HG02623 (cell line): Measurements from ENCODE around the gene GPR156.

ENCODE experiments used
- ATAC-seq: cut with Tn5 transposase; IDR thresholded peaks from one replicate; pipeline ENCODE4 v1.9.1; 2021; ENCODE audit warnings: moderate library complexity; ENCODE audit not compliant: unreplicated experiment

Gene GPR156

GRCh38 chr3:120198305-120198878, 86.6 kb downstream of the GPR156 start:
- no peak for ATAC-seq

- ATAC-seq, result no peak
Observed at GRCh38 chr3:120196812-120197211, 88.2 kb downstream of the GPR156 start.

- ATAC-seq, result no peak
Observed at GRCh38 chr3:120196333-120196732, 88.7 kb downstream of the GPR156 start.

- ATAC-seq, result no peak
Observed at GRCh38 chr3:120193554-120193953, 91.5 kb downstream of the GPR156 start.

- ATAC-seq, result no peak
Observed at GRCh38 chr3:120192579-120192978, 92.4 kb downstream of the GPR156 start.

- no peak for ATAC-seq
Observed at GRCh38 chr3:120192159-120192558, 92.9 kb downstream of the GPR156 start.

DNA sequence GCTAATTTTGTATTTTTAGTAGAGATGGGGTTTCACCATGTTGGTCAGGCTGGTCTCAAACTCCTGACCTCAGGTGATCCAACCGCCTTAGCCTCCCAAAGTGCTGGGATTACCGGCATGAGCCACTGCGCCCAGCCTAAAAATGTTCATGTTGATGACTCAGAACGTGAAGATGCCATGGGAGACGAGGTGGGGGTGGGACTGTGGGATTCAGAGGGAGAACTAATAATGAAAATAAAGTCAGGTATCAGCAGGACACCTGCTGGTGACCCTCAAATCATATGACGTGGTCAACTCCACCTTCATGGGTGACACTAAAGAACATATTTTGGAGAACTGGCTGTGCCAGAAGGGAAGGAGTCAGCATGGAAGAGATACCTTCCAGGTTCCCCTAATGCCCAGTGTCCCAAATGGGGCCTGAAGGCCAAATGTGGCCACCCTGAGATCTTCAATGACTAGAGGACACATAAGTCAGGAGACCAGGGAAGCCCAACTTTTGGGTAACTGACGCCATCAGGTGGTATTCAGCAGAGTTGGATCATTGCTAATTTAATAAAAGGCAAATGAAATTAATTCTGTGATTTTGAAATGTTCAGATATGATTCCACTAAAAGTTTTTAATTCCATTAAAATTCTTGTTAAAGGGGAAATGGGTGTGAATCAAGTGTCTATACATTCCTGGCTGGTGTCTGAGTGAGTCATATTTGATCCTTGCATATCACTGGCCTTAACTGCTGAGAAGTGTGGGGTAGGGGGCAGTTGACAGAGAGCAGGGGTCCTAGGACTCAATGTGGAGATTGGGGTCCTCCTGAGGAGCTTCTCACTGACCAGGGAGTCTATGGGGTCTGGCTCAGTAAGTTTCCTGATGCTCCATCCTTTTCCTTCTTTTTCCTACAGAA, 102.2 kb downstream of the GPR156 start:
- no peak for ATAC-seq

DNA sequence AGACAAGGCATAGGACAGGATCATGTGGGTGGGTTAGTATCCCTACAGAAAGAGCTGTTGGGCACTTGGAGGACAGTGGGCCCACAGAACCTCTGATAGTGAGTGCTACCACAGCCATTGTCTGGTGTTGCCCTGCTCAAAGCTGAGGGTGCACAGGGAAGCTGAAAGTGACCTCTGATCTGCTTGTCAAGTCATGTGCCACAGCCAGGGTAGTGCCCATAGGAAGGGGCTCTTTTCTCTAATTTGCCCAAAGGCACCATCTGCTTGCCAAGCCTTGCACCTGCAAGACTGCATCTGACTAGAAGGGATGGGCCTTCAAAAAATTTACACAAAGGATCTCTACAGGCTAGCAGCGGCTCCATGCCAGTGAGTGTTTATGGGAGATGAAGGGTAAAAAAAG, 103.4 kb downstream of the GPR156 start:
- ATAC-seq, result no peak

DNA sequence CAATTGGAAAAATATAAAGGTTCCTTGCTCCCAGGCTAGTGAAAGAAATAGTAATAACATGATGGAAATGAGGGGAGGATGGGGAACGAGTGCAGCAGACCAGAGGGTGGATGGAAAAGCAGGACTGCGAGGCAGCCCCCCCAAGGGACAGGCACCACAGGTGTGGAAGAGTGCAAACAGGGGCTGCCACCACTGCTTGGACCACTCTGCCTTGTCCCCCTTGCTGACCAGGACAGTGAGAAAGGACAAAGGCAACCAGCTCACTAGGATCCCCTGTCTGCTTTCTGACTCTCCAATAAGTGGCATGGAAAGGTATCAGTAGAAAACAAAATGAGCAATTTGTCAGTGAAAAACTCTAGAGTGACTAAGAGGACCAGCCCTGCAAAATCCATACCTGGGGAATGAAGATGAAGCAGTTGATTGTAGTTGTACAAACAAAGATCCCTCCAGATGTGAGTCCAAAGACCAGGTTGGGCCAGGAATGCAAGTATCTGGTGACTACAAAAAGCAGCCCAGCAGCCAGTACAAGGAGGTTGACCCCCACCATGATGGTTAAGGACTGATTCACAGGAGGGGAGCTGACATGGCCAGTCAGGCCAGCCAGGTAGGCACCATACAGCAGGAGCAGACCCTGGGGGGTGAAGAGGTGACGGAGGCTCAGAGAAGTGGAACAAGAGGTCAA, 104.2 kb downstream of the GPR156 start:
- no peak for ATAC-seq

DNA sequence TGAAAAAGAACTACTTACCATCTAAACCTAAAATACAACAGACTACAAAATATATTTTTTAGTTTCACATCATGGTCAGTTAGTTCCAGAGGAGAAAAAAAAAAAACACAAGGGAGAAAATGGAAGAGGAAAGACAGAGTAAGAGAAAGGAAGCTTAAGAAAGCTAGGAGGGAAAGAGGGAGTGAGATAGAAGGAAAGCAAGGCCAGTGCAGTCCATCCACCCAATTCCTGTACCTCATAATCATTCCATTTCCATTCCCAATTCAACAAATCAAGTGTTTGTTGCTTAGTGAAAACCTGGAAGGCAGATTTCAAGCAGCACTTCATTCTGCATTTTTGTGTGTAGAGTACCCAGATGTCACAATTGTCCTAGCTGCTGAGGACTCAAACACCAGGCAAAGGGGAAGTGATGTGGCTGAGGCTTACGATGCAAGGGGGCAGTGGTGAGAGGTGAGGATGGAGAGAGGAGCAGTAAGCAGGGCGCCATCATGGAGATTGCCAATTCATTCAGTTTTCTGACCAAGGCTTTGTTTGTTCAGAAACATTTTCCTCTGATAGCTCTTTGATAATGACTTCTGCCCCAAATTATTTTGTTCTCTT, 107.2 kb downstream of the GPR156 start:
- ATAC-seq, result no peak

GRCh38 chr3:120177151-120177550, 107.9 kb downstream of the GPR156 start:
- ATAC-seq, result no peak

DNA sequence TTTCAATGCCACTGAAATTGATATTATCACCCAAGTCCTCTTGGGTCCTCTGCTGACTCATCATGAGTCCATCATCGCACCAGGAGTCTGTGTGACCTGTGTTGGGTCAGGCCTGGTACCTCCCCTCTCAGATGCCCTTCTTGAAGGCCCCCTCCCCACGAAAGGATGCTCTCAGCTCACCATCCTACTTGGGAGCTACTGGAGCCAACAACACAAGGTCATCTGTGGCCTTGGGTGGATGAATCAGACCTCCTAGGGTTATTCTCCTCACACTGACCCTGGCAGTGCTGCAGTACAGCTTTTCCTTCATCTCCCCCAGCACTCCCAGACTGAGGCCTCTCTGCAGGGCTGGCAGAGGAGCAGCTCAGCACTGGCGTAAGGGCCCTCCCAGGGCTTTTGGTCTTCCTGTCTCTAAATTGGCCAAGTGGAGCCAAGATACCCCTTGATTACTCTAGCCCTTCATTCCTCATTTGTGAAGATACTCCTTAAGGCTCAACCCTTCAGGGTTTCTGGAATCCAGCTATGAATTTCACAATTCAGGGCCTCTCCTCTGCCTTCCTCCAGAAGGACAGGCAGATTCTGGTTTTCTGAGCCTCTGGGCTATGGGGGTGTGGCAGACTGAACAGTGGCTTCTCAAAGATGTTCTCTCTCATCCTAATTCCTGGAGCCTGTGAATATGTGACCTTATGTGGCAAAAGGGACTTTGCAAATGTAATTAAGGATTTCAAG, 110.0 kb downstream of the GPR156 start:
- ATAC-seq, result no peak

- no peak for ATAC-seq
Observed at GRCh38 chr3:120173056-120173675, 111.9 kb downstream of the GPR156 start.

DNA sequence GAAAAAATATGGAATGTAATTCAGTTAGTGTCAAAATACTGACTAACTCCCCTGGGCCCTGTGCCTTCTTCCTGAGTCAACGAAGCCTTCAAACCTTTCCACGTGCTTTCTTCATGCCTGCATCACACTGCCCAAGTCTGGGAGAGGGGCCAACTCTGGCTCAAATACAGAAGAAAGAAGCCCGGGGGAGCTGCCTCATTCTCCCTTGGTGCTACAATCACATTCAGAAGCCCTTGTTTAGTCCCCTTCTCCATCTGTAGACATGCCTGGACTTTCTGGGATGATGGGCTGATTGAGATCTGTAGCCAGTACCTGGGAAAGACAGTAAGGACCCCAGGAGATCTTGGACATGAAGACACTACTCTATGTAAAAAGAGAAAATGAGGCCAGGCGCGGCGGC, 113.0 kb downstream of the GPR156 start:
- no peak for ATAC-seq

DNA sequence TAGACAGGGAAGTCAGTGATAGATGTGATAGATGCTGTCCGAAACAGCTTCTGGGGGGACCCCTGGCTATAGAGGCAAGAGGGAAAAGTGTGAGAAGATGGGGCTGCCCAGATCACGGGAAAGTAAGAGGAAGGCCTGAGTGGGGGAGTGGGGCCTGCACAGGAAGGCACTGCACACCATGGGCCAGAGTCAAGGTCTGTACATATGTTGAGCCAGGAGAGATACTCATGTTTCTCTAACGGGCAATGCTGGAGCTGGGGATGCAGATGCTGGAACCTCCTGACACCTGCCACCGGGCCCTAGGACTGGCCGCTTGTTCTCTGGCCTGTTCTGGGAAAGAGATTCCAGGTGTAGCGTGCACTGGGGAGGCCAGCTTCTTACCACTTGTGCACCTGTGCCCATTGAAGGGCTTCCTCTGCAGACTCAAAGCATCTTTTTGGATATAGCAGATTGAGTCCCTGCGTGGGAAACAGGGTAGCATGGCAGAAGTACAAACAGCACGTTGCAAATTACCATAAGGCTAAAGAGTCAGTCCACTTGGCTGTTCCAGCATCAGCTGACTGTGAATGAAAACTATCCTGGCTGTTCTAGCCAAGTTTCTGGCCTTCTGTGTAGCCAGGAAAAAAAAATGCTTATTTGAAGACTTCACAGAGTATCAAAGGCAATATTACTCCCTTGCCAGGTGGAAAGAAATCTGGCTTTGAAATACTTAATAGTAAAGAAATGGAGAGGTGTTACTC, 113.7 kb downstream of the GPR156 start:
- ATAC-seq, result no peak

DNA sequence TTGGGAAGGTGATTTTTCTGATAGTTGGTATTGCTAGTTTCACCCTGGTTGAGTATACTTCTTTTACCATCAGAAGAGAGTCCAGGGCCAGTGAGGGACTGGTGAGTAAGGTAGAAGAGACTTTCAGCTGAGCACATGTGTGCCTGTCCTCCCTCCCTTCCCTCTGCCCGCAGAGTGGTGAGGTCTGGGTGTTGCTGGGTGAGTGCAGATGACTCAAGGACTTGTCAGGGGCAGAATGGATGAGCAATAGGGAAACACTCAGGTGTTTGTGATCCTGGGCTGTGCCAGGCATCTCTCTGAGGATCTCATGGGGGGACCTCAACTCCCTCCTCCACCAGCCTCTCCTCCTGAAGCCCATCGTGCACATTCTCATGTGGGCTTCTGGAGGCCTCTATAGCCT, 114.8 kb downstream of the GPR156 start:
- ATAC-seq, result no peak

DNA sequence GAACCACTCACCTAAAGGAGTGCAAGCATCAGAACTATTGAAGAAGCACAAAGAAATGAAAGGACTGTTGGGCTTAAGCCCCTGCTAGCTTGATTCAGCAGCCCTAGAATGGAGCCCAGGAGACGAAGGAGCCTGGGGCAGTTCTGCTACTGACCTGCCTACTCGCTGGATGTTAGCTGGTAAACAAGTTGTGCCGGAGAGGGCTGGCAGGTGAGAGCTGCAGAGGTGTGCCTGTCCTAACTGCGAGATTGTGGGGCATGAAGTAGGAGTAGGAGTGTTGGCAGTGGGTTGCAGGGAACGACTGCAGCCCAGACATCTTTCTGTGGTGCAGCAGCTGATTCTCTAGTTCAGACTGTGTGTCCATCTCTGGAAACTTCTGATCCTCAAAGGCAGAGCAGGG, 115.6 kb downstream of the GPR156 start:
- no peak for ATAC-seq

GRCh38 chr3:120168611-120169010, 116.4 kb downstream of the GPR156 start:
- no peak for ATAC-seq

DNA sequence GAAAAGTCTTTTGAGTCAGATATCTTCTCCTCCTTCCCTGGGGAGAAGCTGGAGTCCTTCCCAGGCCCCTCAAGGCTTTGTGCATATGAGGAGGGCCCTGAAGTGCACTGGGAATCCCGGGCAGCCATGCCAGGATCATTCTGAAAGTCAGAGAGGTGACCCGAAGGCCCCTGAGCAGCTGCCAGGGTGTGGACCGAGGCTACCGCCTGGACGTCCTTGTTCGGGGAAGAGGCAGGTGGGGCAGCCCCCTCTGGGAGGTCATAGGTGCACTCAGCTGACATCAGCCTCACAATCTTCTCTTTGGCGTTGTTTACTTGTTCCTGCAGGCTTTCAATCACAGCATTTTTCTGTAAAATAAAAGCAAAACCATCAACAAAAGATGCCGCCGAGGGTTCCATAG, 117.0 kb downstream of the GPR156 start:
- no peak for ATAC-seq

GRCh38 chr3:120167488-120167887, 117.5 kb downstream of the GPR156 start:
- ATAC-seq, result no peak
